ENCODE results near the gene PDE4D. TPM values are rescaled to one million over a fixed set of nuclear protein-coding genes. Genes with fewer than 3 reads are reported as not detected.

The PDE4D gene
- total RNA-seq, 1 experiment from 2014 or later, result 2.1 TPM

GRCh38 chr5:59831326-59832010 lies 62.1 kb downstream of the PDE4D start:
- H2BK120ac ChIP-seq (ENCODE audit: low read depth, low read length, poor library complexity, severe bottlenecking), result no peak overlapping the region
- no peak overlapping the region for H2BK12ac ChIP-seq (ENCODE audit: insufficient read length, low read depth, low read length)
- H3K9ac ChIP-seq (ENCODE audit: extremely low read depth, insufficient read length, low read length), result no peak overlapping the region
- H3T11ph ChIP-seq (ENCODE audit: low read length), result no peak overlapping the region
- no peak overlapping the region for H2BK5ac ChIP-seq (ENCODE audit: insufficient read length, low read length)
- Mint-ChIP-seq H3K4me3 (no peak overlapping the region), H3K4me1 (peaks cover 14 to 25% of the 10 kb centered on the region in 2 experiments), H3K9me3 (no peaks in the 10 kb centered on the region), H3K27ac (no peak overlapping the region), H3K36me3 (ENCODE audit: insufficient read depth in 1 of 3, low read depth in 3 of 3) (no peaks in the 10 kb centered on the region), H3K27me3 (ENCODE audit: low read depth) (no peaks in the 10 kb centered on the region)
- H4K5ac ChIP-seq (ENCODE audit: insufficient read length, low read depth, low read length), result no peak overlapping the region
- no peak overlapping the region for H3K4ac ChIP-seq (ENCODE audit: low read depth, low read length)
- H2AK5ac ChIP-seq (ENCODE audit: insufficient read length, low read length), result no peak overlapping the region
- no peak overlapping the region for H3K4me2 ChIP-seq (ENCODE audit: insufficient read depth, insufficient read length, low read length)
- no peaks in the 10 kb centered on the region for H3K4me1 ChIP-seq (ENCODE audit: insufficient read depth, low read length)
- no peaks in the 10 kb centered on the region for H3K27me3 ChIP-seq (ENCODE audit: insufficient read depth, low read length)
- no peaks in the 10 kb centered on the region for H3K23me2 ChIP-seq (ENCODE audit: insufficient read length, low read depth, low read length, poor library complexity, severe bottlenecking)
- no peak overlapping the region for H2AFZ ChIP-seq (ENCODE audit: low read length)
- H3K56ac ChIP-seq (ENCODE audit: insufficient read length, low read depth, low read length), result no peak overlapping the region
- H3K79me1 ChIP-seq (ENCODE audit: insufficient read depth, low read depth, low read length, poor library complexity, severe bottlenecking), result no peaks in the 10 kb centered on the region
- H2BK20ac ChIP-seq (ENCODE audit: low read depth, low read length, poor library complexity, severe bottlenecking), result no peak overlapping the region
- no peak overlapping the region for H4K8ac ChIP-seq (replicated peaks; ENCODE audit: insufficient read length, low read depth, low read length)
- TF ChIP-seq CTCF (conservative IDR thresholded peaks at IDR 0.05), result no peak
- no peak overlapping the region for H3K14ac ChIP-seq (ENCODE audit: insufficient read depth, low read length)
- DNase-seq, result no peak
- no peaks in the 10 kb centered on the region for H4K20me1 ChIP-seq (ENCODE audit: control insufficient read depth, insufficient read depth, insufficient read length)
- H3K18ac ChIP-seq (ENCODE audit: insufficient read length, low read depth, low read length), result no peak overlapping the region
- no peaks in the 10 kb centered on the region for H3K9me3 ChIP-seq (ENCODE audit: control insufficient read depth, low read depth, low read length)
- no peak overlapping the region for H3K23ac ChIP-seq (ENCODE audit: insufficient read length, low read depth, low read length)
- no peak overlapping the region for H4K91ac ChIP-seq (ENCODE audit: insufficient read length, low read depth, low read length)
- H2BK15ac ChIP-seq (ENCODE audit: low read depth, low read length), result no peak overlapping the region
- H3K27ac ChIP-seq (ENCODE audit: insufficient read length, low read depth, low read length), result no peak overlapping the region
- WGBS (ENCODE audit: extremely low coverage, insufficient read length, low lambda C conversion rate), result no CpG with 5 or more reads among the region's 4 CpGs
- no peaks in the 10 kb centered on the region for H3K79me2 ChIP-seq (ENCODE audit: insufficient read depth, low read length)
